Stimulated activated CD4-positive, alpha-beta T cell treated with anti-CD3 and anti-CD28 coated beads, Interleukin-4, amount 100 ng/mL, for 4 hours (primary cell): ENCODE results near the gene DAZAP2.

ENCODE experiments used
- DNase-seq, 2 experiments: peaks; one replicate each; pipeline ENCODE4 v3.0.0-alpha.2; 2020

DAZAP2 gene

GRCh38 chr12:51238510-51239334 lies at the start of gene DAZAP2:
DAZAP2 (plus strand) TSS chr12:51238826; CDS start chr12:51238908, 82 bp downstream.
- peak; percentile 92 to 96 for DNase-seq

GRCh38 chr12:51189790-51190355 lies 48.8 kb upstream of the DAZAP2 start:
- no peak for DNase-seq

GRCh38 chr12:51190820-51191219 lies 47.8 kb upstream of the DAZAP2 start:
- no peak for DNase-seq

- DNase-seq: no peak
Measured at GRCh38 chr12:51191516-51192283, 46.9 kb upstream of the DAZAP2 start.

GRCh38 chr12:51192284-51192671 lies 46.3 kb upstream of the DAZAP2 start:
- DNase-seq: no peak

GRCh38 chr12:51195841-51196240 lies 42.8 kb upstream of the DAZAP2 start:
- DNase-seq: no peak

GRCh38 chr12:51196547-51196946 lies 42.1 kb upstream of the DAZAP2 start:
- no peak for DNase-seq

GRCh38 chr12:51197736-51198567 lies 40.7 kb upstream of the DAZAP2 start:
- no peak for DNase-seq

GRCh38 chr12:51198568-51199365 lies 39.9 kb upstream of the DAZAP2 start:
- DNase-seq: no peak

- no peak for DNase-seq
Measured at GRCh38 chr12:51199366-51199945, 39.2 kb upstream of the DAZAP2 start.

GRCh38 chr12:51200156-51200555 lies 38.5 kb upstream of the DAZAP2 start:
- DNase-seq: no peak

GRCh38 chr12:51200806-51201205 lies 37.8 kb upstream of the DAZAP2 start:
- no peak for DNase-seq

GRCh38 chr12:51202718-51203117 lies 35.9 kb upstream of the DAZAP2 start:
- no peak for DNase-seq

GRCh38 chr12:51205350-51205749 lies 33.3 kb upstream of the DAZAP2 start:
- DNase-seq: no peak

GRCh38 chr12:51208016-51208660 lies 30.5 kb upstream of the DAZAP2 start:
- no peak for DNase-seq

- DNase-seq: no peak
Measured at GRCh38 chr12:51209259-51209658, 29.4 kb upstream of the DAZAP2 start.

- DNase-seq: no peak
Measured at GRCh38 chr12:51210690-51211395, 27.8 kb upstream of the DAZAP2 start.

GRCh38 chr12:51214895-51215294 lies 23.7 kb upstream of the DAZAP2 start:
- DNase-seq: no peak

- no peak for DNase-seq
Measured at GRCh38 chr12:51216642-51217041, 22.0 kb upstream of the DAZAP2 start.
